ENCODE measurements around the gene SLC25A45.

DNA sequence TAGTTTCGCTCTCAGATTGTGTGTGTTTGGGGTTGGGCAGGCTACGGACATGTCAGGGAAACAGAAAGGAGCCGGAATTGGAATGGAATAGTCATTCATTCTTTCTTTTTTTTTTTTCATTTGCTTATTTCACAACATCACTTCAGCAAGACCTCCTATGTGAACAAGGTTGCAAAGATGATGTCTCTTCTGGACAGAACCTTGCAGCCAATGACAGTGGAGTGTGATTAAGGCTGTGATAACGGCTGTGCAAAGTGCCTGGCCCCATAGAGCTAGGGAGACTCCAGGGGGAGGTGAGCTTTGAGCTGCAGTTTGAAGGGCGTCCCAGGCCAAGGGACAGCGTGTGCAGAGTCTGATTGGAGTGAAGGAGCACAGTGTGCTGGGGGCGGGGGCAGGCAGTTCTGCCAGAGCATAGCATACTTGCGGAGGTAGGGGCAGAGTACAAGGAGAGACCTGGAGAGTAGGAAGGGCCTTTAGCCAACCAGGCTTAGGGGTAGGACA, 24.5 kb downstream of the SLC25A45 start:
- TF ChIP-seq, protein P1, sequence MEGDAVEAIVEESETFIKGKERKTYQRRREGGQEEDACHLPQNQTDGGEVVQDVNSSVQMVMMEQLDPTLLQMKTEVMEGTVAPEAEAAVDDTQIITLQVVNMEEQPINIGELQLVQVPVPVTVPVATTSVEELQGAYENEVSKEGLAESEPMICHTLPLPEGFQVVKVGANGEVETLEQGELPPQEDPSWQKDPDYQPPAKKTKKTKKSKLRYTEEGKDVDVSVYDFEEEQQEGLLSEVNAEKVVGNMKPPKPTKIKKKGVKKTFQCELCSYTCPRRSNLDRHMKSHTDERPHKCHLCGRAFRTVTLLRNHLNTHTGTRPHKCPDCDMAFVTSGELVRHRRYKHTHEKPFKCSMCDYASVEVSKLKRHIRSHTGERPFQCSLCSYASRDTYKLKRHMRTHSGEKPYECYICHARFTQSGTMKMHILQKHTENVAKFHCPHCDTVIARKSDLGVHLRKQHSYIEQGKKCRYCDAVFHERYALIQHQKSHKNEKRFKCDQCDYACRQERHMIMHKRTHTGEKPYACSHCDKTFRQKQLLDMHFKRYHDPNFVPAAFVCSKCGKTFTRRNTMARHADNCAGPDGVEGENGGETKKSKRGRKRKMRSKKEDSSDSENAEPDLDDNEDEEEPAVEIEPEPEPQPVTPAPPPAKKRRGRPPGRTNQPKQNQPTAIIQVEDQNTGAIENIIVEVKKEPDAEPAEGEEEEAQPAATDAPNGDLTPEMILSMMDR (IDR thresholded peaks at IDR 0.05) = no peak
- TF ChIP-seq ZFX (IDR thresholded peaks at IDR 0.05; ENCODE audit: borderline replicate concordance) = no peak

All from 22Rv1 (cell line).